Cardiac muscle cell (in vitro differentiated cells and primary cell): ENCODE measurements around the gene DSG4. TPM values are rescaled to one million over a fixed set of nuclear protein-coding genes. Genes with fewer than 3 reads are reported as not detected.
"Not testable (repeated sequence)": the region's sequence is repeated elsewhere in the genome, so short reads cannot be mapped to it uniquely, and the experiment has no call there.

Experiments
- DNase-seq, 2 donors: peaks; one replicate each; pipeline versions ENCODE4 v3.0.0 to v3.0.0-alpha.2; 2010 to 2017; ENCODE audit warnings: low read depth in 1 of 2, low spot score in 1 of 2
- H3K27ac ChIP-seq: fragments of 200-600 bp; sonication (generic); 2 replicates; pipeline ENCODE4 v1.5.1; 2016
- H3K27me3 ChIP-seq: fragments of 200-600 bp; sonication (generic); 2 replicates; pipeline ENCODE4 v1.6.0; 2016; ENCODE audit warnings: control low read depth
- H3K36me3 ChIP-seq: fragments of 200-600 bp; sonication (generic); 2 replicates; pipeline ENCODE4 v1.5.1; 2016; ENCODE audit warnings: control low read depth
- H3K4me1 ChIP-seq: fragments of 200-600 bp; sonication (generic); 2 replicates; pipeline ENCODE4 v1.8.1; 2017; ENCODE audit warnings: low read depth, mild to moderate bottlenecking, mixed run types
- H3K4me3 ChIP-seq: fragments of 200-600 bp; sonication (generic); 2 replicates; pipeline ENCODE4 v1.5.1; 2016; ENCODE audit warnings: mild to moderate bottlenecking
- H3K9me3 ChIP-seq: fragments of 200-600 bp; sonication (generic); 2 replicates; pipeline ENCODE4 v1.5.1; 2017; ENCODE audit warnings: low read depth, mild to moderate bottlenecking, control low read depth
- polyA plus RNA-seq: library from polyadenylated mRNA; unstranded; fragments of >200 nt; fragmentation: Nextera tagmentation; extraction: Ambion mirVana; gene quantifications from 2 replicates; pipeline ENCODE4 v1.2.1, GENCODE V29; 2016
- total RNA-seq: library from RNA; depleted of rRNA; stranded (reverse); fragments of >200 nt; gene quantifications from 2 replicates; pipeline ENCODE4 v1.2.3, GENCODE V29; 2016
- TF ChIP-seq, protein P1 (sequence below): IDR thresholded peaks from 2 replicates; pipeline ENCODE4 v1.5.1; 2012; ENCODE audit warnings: low read depth, mild to moderate bottlenecking, low read length

Gene DSG4, protein sequence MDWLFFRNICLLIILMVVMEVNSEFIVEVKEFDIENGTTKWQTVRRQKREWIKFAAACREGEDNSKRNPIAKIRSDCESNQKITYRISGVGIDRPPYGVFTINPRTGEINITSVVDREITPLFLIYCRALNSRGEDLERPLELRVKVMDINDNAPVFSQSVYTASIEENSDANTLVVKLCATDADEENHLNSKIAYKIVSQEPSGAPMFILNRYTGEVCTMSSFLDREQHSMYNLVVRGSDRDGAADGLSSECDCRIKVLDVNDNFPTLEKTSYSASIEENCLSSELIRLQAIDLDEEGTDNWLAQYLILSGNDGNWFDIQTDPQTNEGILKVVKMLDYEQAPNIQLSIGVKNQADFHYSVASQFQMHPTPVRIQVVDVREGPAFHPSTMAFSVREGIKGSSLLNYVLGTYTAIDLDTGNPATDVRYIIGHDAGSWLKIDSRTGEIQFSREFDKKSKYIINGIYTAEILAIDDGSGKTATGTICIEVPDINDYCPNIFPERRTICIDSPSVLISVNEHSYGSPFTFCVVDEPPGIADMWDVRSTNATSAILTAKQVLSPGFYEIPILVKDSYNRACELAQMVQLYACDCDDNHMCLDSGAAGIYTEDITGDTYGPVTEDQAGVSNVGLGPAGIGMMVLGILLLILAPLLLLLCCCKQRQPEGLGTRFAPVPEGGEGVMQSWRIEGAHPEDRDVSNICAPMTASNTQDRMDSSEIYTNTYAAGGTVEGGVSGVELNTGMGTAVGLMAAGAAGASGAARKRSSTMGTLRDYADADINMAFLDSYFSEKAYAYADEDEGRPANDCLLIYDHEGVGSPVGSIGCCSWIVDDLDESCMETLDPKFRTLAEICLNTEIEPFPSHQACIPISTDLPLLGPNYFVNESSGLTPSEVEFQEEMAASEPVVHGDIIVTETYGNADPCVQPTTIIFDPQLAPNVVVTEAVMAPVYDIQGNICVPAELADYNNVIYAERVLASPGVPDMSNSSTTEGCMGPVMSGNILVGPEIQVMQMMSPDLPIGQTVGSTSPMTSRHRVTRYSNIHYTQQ
- total RNA-seq (not detected in 2 replicates), polyA plus RNA-seq (not detected in 2 replicates)

DNA sequence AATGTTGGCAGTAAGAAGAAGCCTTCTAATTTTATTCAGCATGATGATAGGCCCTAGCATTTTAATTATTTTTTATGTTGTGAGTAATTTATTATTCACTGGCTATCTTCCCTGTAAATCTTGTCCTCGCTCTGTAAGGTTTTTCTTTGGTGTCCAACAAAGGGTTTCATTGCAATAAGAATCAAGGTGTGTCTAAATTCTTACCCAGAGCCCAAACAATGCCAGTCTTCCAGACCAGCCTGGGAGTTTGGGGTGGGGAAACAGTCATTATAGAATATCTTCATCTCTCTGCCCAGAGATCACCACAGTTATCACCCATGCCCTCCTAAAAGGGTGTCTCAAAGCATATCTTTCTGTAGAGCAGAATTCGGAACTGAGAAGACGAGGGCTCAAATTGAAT, at the start of gene DSG4:
TSS of gene DSG4 (plus strand) at position 301 of the 400 bp plus-strand sequence. CDS start 135 bp downstream, outside the sequence.
- Histone ChIP-seq H3K4me1 (no peaks in the 10 kb centered on the region), H3K4me3 (no peak within 1 kb of the TSS), H3K9me3 (no peaks in the 10 kb centered on the region), H3K27me3 (no peaks in the 10 kb centered on the region), H3K27ac (no peak within 1 kb of the TSS), H3K36me3 (no peaks in the 10 kb centered on the region)
- TF ChIP-seq, protein P1, sequence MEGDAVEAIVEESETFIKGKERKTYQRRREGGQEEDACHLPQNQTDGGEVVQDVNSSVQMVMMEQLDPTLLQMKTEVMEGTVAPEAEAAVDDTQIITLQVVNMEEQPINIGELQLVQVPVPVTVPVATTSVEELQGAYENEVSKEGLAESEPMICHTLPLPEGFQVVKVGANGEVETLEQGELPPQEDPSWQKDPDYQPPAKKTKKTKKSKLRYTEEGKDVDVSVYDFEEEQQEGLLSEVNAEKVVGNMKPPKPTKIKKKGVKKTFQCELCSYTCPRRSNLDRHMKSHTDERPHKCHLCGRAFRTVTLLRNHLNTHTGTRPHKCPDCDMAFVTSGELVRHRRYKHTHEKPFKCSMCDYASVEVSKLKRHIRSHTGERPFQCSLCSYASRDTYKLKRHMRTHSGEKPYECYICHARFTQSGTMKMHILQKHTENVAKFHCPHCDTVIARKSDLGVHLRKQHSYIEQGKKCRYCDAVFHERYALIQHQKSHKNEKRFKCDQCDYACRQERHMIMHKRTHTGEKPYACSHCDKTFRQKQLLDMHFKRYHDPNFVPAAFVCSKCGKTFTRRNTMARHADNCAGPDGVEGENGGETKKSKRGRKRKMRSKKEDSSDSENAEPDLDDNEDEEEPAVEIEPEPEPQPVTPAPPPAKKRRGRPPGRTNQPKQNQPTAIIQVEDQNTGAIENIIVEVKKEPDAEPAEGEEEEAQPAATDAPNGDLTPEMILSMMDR = no peak
- no peak for DNase-seq

DNA sequence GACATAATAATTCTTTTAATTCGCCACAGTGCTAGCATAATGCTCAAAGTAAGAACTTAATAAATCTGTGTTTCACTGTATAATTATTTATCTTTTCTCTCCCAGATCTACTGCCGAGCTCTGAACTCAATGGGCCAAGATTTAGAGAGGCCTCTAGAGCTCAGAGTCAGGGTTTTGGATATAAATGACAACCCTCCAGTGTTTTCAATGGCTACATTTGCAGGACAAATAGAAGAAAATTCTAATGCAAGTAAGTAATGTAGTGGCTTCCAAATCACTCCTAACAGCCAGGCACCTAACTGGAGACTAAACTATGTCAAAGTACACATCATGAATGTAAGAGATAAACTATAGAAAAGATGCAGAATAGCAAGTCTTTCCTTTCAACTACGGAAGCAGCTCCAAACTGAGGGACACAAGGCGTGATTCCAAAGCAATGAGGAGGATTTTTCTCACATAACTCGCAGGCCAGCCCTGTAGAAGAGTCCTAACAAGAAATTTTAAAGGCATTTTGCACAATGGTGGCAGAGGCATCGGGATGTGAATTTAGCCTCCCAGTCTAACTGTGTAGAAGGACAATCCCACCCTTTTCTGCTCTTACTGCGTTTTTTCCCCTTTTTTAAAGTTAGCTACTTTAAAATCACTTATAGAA, 46.7 kb upstream of the DSG4 start:
- TF ChIP-seq, protein P1 = no peak
- no peak overlapping the region for H3K4me3 ChIP-seq
- no peak for DNase-seq
- no peak overlapping the region for H3K27ac ChIP-seq
- no peaks in the 10 kb centered on the region for H3K27me3 ChIP-seq
- no peaks in the 10 kb centered on the region for H3K36me3 ChIP-seq
- no peaks in the 10 kb centered on the region for H3K9me3 ChIP-seq
- H3K4me1 ChIP-seq = peaks cover 4% of the 10 kb centered on the region

DNA sequence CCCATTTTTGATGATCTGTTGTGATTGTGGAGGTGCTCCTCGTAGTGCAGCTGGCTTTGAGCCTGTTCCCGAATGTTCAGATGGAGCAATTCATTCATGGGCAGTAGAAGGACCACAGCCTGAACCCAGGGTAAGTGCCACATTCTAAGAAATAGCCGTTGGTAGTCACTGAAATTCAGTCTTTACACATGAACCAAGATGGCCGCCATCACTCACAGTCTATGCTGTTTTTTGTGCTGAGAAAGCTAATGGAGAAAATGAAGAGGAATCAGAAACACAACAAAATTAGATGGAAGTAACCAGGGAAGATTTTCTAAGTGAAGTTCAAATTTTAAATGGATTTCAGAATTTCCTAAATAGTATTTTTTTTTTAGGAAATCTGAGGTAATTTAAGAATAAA, 33.1 kb upstream of the DSG4 start:
- TF ChIP-seq, protein P1 = no peak
- no peak for DNase-seq
- H3K27ac ChIP-seq = no peak overlapping the region
- H3K4me1 ChIP-seq = no peaks in the 10 kb centered on the region
- no peak overlapping the region for H3K4me3 ChIP-seq
- no peaks in the 10 kb centered on the region for H3K27me3 ChIP-seq
- no peaks in the 10 kb centered on the region for H3K36me3 ChIP-seq
- no peaks in the 10 kb centered on the region for H3K9me3 ChIP-seq

DNA sequence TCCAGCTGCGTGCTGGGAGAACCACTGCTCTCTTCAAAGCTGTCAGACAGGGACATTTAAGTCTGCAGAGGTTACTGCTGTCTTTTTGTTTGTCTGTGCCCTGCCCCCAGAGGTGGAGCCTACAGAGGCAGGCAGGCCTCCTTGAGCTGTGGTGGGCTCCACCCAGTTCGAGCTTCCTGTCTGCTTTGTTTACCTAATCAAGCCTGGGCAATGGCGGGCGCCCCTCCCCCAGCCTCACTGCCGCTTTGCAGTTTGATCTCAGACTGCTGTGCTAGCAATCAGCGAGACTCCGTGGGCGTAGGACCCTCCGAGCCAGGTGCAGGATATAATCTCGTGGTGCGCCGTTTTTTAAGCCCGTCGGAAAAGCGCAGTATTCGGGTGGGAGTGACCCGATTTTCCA, 23.2 kb upstream of the DSG4 start:
- not testable (repeated sequence) for H3K9me3 ChIP-seq, H3K27ac ChIP-seq, DNase-seq, H3K4me3 ChIP-seq, H3K27me3 ChIP-seq, H3K4me1 ChIP-seq, H3K36me3 ChIP-seq

DNA sequence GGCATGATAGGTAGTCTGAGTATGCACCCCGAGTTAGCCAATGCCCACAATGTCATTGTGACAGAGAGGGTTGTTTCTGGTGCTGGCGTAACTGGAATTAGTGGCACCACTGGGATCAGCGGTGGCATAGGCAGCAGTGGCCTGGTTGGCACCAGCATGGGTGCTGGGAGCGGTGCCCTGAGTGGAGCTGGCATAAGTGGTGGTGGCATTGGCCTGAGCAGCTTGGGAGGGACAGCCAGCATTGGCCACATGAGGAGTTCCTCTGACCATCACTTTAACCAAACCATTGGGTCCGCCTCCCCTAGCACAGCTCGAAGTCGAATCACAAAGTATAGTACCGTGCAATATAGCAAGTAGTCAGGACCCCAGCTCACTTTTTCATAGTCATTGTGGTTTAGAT, 21.6 kb upstream of the DSG4 start:
- no peak for DNase-seq
- no peaks in the 10 kb centered on the region for H3K9me3 ChIP-seq
- no peaks in the 10 kb centered on the region for H3K27me3 ChIP-seq
- no peak overlapping the region for H3K4me3 ChIP-seq
- no peak overlapping the region for H3K27ac ChIP-seq
- no peaks in the 10 kb centered on the region for H3K4me1 ChIP-seq
- TF ChIP-seq, protein P1 = no peak
- H3K36me3 ChIP-seq = no peaks in the 10 kb centered on the region
